Dendritic cell treated with granulocyte-macrophage colony-stimulating factor and Interleukin-4, amounts not matched to agents 40 ng/mL and 50 ng/mL, for 4 days (primary cell): ENCODE data around the gene GNA12.
A peak's percentile ranks its signal among the peaks of the same experiment; 100 is the strongest.
"Not testable (repeated sequence)": the region's sequence is repeated elsewhere in the genome, so short reads cannot be mapped to it uniquely, and the experiment has no call there.

Experiments
- H3K27ac Mint-ChIP-seq: one replicate; pipeline ENCODE4 v1.8.0; 2022; ENCODE audit warnings: mild to moderate bottlenecking, mixed read lengths
- H3K27me3 Mint-ChIP-seq: one replicate; pipeline ENCODE4 v1.8.0; 2022; ENCODE audit warnings: mild to moderate bottlenecking, mixed read lengths
- H3K36me3 Mint-ChIP-seq: one replicate; pipeline ENCODE4 v1.8.0; 2022; ENCODE audit warnings: low read depth, mixed read lengths
- H3K4me1 Mint-ChIP-seq: one replicate; pipeline ENCODE4 v1.8.0; 2022; ENCODE audit warnings: low read depth, mixed read lengths
- H3K4me3 Mint-ChIP-seq: one replicate; pipeline ENCODE4 v1.8.0; 2022; ENCODE audit warnings: mild to moderate bottlenecking, moderate library complexity, mixed read lengths
- H3K9me3 Mint-ChIP-seq: one replicate; pipeline ENCODE4 v1.8.0; 2022; ENCODE audit warnings: mixed read lengths
- intact Hi-C: fragments of 100-400 bp; cut with micrococcal nuclease; formaldehyde crosslinking; loops from one replicate; pipeline ENCODE4 v1.15.0; 2022

Gene GNA12

GRCh38 chr7:2705371-2706096 is 138.6 kb downstream of the GNA12 start:
- H3K36me3 Mint-ChIP-seq: no peaks in the 10 kb centered on the region
- H3K4me1 Mint-ChIP-seq: peaks cover 21% of the 10 kb centered on the region
- H3K27me3 Mint-ChIP-seq: peaks cover 36% of the 10 kb centered on the region
- intact Hi-C loops: no loop called here
- H3K27ac Mint-ChIP-seq: no peak overlapping the region
- H3K4me3 Mint-ChIP-seq: no peak overlapping the region
- no peaks in the 10 kb centered on the region for H3K9me3 Mint-ChIP-seq

DNA sequence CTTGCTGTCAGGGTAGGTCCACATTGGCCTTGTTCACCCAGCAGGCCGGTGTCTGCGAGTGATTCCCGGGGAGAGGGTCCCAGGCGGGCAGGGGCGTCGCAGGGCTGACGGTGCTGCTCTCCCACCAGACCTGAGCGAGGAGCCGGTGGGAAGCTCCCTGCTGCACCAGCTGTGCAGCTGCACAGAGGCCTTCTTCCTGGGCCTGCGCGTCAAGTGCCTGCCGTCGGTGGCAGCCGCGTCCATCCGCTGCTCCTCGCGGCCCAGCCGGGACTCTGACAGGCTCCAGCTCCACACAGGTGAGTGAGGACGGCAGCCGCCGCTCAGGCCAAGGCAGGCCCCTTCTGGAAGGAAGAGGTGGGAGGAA is 141.5 kb downstream of the GNA12 start:
- Mint-ChIP-seq H3K9me3 (no peaks in the 10 kb centered on the region), H3K27ac (no peak overlapping the region), H3K4me1 (peaks cover 26% of the 10 kb centered on the region), H3K27me3 (peaks cover 50% of the 10 kb centered on the region), H3K36me3 (no peaks in the 10 kb centered on the region), H3K4me3 (no peak overlapping the region)
- intact Hi-C loops: no loop called here

- peaks cover 26% of the 10 kb centered on the region for H3K4me1 Mint-ChIP-seq
- H3K4me3 Mint-ChIP-seq: no peak overlapping the region
- H3K27me3 Mint-ChIP-seq: peaks cover 49% of the 10 kb centered on the region
- H3K27ac Mint-ChIP-seq: peak overlapping the region; percentile 21
- intact Hi-C loops: no loop called here
- H3K36me3 Mint-ChIP-seq: no peaks in the 10 kb centered on the region
- no peaks in the 10 kb centered on the region for H3K9me3 Mint-ChIP-seq
Measured at GRCh38 chr7:2701832-2702593, 142.1 kb downstream of the GNA12 start.

GRCh38 chr7:2701424-2701823 is 142.7 kb downstream of the GNA12 start:
- H3K4me3 Mint-ChIP-seq: no peak overlapping the region
- H3K9me3 Mint-ChIP-seq: no peaks in the 10 kb centered on the region
- H3K27me3 Mint-ChIP-seq: peaks cover 49% of the 10 kb centered on the region
- peaks cover 26% of the 10 kb centered on the region for H3K4me1 Mint-ChIP-seq
- no peak overlapping the region for H3K27ac Mint-ChIP-seq
- intact Hi-C loops: no loop called here
- no peaks in the 10 kb centered on the region for H3K36me3 Mint-ChIP-seq

DNA sequence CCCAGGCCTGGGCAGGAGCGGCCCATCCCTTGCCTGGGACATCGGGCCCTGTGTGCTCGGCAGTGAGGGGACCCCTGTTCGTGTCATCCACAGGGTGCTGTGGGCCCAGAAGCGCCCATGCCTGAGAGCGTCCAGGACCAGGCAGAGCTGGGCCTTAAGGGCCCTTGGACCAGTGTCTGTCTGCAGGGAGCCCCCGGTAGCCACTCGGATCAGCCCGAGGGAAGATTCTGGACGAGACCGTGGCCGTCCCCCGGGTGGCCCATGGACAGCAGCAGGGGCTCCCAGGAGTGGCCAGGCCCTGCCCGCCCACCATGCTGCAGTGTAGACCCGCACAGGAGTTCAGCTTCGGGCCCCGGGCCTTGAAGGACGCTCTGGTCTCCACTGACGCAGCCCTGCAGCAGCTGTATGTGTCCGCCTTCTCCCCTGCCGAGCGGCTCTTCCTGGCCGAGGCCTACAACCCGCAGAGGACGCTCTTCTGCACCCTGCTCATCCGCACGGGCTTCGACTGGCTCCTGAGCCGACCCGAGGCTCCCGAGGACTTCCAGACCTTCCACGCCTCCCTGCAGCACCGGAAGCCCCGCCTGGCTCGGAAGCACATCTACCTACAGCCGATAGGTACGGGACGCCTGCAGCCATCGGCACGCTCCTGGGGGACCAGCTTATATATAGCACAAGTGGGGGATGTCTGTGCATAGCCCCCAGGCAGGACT is 143.8 kb downstream of the GNA12 start:
- intact Hi-C loops: no loop called here
- peaks cover 47% of the 10 kb centered on the region for H3K27me3 Mint-ChIP-seq
- H3K36me3 Mint-ChIP-seq: no peaks in the 10 kb centered on the region
- H3K9me3 Mint-ChIP-seq: no peaks in the 10 kb centered on the region
- no peak overlapping the region for H3K27ac Mint-ChIP-seq
- H3K4me3 Mint-ChIP-seq: no peak overlapping the region
- peaks cover 26% of the 10 kb centered on the region for H3K4me1 Mint-ChIP-seq

DNA sequence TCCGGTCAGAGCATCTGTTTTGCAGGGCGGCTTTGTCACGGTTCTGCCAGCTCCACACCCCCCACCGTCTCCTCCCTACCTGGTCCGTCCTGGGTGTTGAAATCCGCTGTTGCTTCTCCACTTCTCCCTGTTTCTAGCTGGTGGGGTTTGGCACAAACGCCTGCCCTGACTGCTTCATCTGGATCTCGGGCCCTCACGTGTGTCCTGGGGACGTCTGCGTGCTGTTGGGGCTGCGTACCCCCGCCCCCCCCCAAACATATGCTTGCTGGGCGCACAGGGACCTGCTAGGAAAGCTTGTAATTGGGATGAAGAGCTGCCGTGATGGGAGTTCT is 144.9 kb downstream of the GNA12 start:
- H3K27ac Mint-ChIP-seq: no peak overlapping the region

GRCh38 chr7:2698581-2699288 is 145.4 kb downstream of the GNA12 start:
- intact Hi-C loops: no loop called here
- Mint-ChIP-seq H3K27ac (no peak overlapping the region), H3K36me3 (no peaks in the 10 kb centered on the region), H3K9me3 (no peaks in the 10 kb centered on the region), H3K27me3 (peaks cover 47% of the 10 kb centered on the region), H3K4me1 (peaks cover 38% of the 10 kb centered on the region), H3K4me3 (no peak overlapping the region)

More for the DNA sequence above, 144.9 kb downstream of the GNA12 start:
- H3K4me1 Mint-ChIP-seq: peaks cover 32% of the 10 kb centered on the region
- no peaks in the 10 kb centered on the region for H3K9me3 Mint-ChIP-seq
- H3K27me3 Mint-ChIP-seq: peaks cover 47% of the 10 kb centered on the region
- intact Hi-C loops: no loop called here
- H3K4me3 Mint-ChIP-seq: no peak overlapping the region
- no peaks in the 10 kb centered on the region for H3K36me3 Mint-ChIP-seq

- H3K4me3 Mint-ChIP-seq, H3K36me3 Mint-ChIP-seq, H3K9me3 Mint-ChIP-seq, intact Hi-C loops: not testable (repeated sequence)
- peaks cover 40% of the 10 kb centered on the region for H3K27me3 Mint-ChIP-seq
- peak overlapping the region; percentile 26 for H3K27ac Mint-ChIP-seq
- peaks cover 59% of the 10 kb centered on the region for H3K4me1 Mint-ChIP-seq
Measured at GRCh38 chr7:2694122-2694436, 150.0 kb downstream of the GNA12 start.

DNA sequence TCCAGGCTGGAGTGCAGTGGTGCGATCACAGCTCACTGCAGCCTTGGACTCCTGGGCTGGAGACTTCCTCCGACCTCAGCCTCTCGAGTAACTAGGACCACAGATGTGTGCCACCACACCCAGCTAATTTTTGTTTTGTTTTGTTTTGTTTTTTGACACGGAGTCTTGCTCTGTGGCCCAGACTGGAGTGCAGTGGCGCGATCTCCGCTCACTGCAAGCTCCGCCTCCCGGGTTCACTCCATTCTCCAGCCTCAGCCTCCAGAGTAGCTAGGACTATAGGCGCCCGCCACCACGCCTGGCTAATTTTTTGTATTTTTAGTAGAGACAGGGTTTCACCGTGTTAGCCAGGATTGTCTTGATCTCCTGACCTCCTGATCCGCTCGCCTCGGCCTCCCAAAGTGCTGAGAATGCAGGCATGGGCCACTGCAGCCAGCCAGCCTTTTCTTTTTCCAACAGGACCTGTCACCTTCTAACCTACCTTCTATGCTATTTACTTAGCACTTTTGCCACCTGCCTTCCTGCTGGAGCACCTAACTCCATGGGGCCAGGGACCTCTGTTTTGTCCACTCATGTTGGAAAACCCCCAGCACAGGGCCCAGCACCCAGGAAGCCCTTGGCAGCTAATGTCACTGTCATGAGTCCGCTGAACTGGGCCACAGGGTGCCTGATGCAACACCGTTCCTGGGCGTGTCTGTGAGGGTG is 150.5 kb downstream of the GNA12 start:
- Mint-ChIP-seq H3K27ac (peak overlapping the region; percentile 26), H3K27me3 (peaks cover 40% of the 10 kb centered on the region), H3K4me1 (peaks cover 59% of the 10 kb centered on the region)
- H3K36me3 Mint-ChIP-seq, H3K9me3 Mint-ChIP-seq, H3K4me3 Mint-ChIP-seq, intact Hi-C loops: not testable (repeated sequence)

GRCh38 chr7:2692543-2692942 is 151.6 kb downstream of the GNA12 start:
- Mint-ChIP-seq H3K9me3 (no peaks in the 10 kb centered on the region), H3K27me3 (peaks cover 40% of the 10 kb centered on the region), H3K27ac (no peak overlapping the region), H3K4me3 (no peak overlapping the region), H3K4me1 (peaks cover 60% of the 10 kb centered on the region), H3K36me3 (no peaks in the 10 kb centered on the region)
- intact Hi-C loops: no loop called here

DNA sequence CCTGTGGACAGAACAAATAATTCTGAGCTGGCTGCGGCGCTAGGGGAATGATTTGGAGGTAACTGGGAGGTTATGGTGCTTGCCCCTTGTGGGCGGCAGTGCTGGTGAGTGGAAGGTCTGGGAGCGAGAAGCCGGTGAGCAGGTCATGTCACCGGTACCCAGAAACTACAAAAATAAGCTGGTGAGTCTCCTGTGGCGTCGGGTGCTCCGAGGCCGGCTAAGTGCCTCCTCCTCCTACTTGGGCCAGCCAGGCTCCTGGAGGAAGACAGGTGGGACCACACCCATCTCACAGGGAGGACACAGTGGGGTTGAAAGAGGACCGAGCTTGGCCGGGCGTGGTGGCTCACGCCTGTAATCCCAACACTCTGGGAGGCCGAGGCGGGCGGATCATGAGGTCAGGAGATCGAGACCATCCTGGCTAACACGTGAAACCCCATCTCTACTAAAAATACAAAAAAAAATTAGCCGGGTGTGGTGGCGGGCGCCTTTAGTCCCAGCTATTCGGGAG is 152.1 kb downstream of the GNA12 start:
- H3K9me3 Mint-ChIP-seq, H3K36me3 Mint-ChIP-seq, intact Hi-C loops, H3K4me3 Mint-ChIP-seq: not testable (repeated sequence)
- H3K27me3 Mint-ChIP-seq: peaks cover 43% of the 10 kb centered on the region
- peak overlapping the region; percentile 28 for H3K27ac Mint-ChIP-seq
- H3K4me1 Mint-ChIP-seq: peaks cover 60% of the 10 kb centered on the region

- Mint-ChIP-seq H3K4me1 (peaks cover 60% of the 10 kb centered on the region), H3K27ac (peak overlapping the region; percentile 28), H3K36me3 (no peaks in the 10 kb centered on the region), H3K27me3 (peaks cover 51% of the 10 kb centered on the region), H3K9me3 (no peaks in the 10 kb centered on the region), H3K4me3 (peak overlapping the region; percentile 24)
- intact Hi-C loops: no loop called here
Measured at GRCh38 chr7:2691011-2691707, 152.9 kb downstream of the GNA12 start.
